ENCODE measurements around the gene PLCB4. TPM values are rescaled to one million over a fixed set of nuclear protein-coding genes. Genes with fewer than 3 reads are reported as not detected.

Gene PLCB4
- total RNA-seq, 2 donors from 2014 or later: not detected

- Mint-ChIP-seq H3K4me3 (no peak overlapping the region), H3K4me1 (ENCODE audit: low read depth in 2 of 2) (no peaks in the 10 kb centered on the region), H3K36me3 (no peaks in the 10 kb centered on the region), H3K27me3 (no peaks in the 10 kb centered on the region), H3K27ac (no peak overlapping the region), H3K9me3 (peaks cover 4% of the 10 kb centered on the region)
- ATAC-seq (no peak), DNase-seq (ENCODE audit: low spot score) (no peak)
Measured at GRCh38 chr20:9223296-9223695, 154.4 kb downstream of the PLCB4 start.

DNA sequence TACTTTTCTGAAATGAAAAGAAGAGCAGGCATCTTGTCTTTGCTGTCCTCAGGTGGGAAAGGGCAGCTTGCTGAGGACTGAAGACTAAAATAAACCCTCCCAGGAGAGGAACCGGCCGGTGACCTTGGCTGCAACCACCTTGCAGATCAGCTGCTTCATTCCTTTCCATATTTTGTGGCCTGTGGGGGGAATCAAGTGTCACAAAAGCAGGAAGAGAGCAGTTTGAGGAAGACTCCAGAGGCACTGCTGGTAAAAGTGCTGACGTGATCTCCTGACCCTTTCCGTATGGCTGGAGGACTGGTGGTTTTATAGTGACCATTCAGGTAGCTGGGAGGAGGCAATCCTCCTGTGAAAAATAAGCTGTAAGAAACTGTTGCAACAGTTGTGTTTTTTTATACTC lies 157.0 kb downstream of the PLCB4 start:
- Mint-ChIP-seq H3K4me3 (no peak overlapping the region), H3K36me3 (no peaks in the 10 kb centered on the region), H3K4me1 (ENCODE audit: low read depth in 2 of 2) (no peaks in the 10 kb centered on the region), H3K27me3 (no peaks in the 10 kb centered on the region), H3K27ac (no peak overlapping the region), H3K9me3 (peaks cover 8% of the 10 kb centered on the region)
- ATAC-seq (no peak), DNase-seq (ENCODE audit: low spot score) (no peak)

GRCh38 chr20:9227896-9228615 lies 159.2 kb downstream of the PLCB4 start:
- no peak for ATAC-seq
- Mint-ChIP-seq H3K27ac (no peak overlapping the region), H3K9me3 (peaks cover 8% of the 10 kb centered on the region), H3K4me1 (ENCODE audit: low read depth in 2 of 2) (no peaks in the 10 kb centered on the region), H3K4me3 (no peak overlapping the region), H3K36me3 (no peaks in the 10 kb centered on the region), H3K27me3 (no peaks in the 10 kb centered on the region)
- no peak for DNase-seq (ENCODE audit: low spot score)

DNA sequence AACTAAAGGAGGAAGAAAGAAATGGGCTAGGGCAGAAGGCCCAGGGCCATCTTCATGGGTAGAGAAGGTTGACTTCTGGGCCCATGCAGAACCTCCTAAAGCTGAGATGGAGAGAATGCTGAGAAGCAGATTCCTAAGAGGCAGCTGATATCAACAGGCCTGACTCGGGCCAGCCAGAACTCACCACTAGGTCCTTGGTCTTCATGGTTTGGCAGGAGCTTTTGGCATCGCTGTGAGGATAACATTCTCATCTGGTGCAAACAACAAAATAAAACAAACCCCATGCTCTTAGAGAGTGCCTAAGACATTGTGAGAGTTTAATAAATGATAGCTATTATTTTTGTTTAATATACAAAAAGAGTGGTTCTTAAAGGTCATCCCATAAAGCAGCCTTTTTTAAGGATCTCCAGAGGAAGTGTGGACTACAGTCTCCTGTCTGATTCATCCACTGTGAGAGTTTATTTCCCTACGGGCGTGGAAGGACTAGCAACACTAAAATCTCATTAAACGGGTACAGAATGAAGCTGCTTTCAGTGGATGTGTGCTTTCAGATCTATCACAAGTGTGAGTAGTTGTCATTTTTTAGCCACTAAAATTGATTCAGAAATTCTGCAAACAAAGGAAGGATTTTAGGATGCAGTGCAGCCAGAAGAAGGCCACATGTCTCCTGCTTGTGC lies 160.0 kb downstream of the PLCB4 start:
- H3K27ac Mint-ChIP-seq: no peak overlapping the region
- DNase-seq (ENCODE audit: low spot score): no peak
- no peaks in the 10 kb centered on the region for H3K36me3 Mint-ChIP-seq
- no peaks in the 10 kb centered on the region for H3K27me3 Mint-ChIP-seq
- no peaks in the 10 kb centered on the region for H3K4me1 Mint-ChIP-seq (ENCODE audit: low read depth in 2 of 2)
- no peak overlapping the region for H3K4me3 Mint-ChIP-seq
- no peak for ATAC-seq
- H3K9me3 Mint-ChIP-seq: peaks cover 8% of the 10 kb centered on the region

GRCh38 chr20:9230406-9230805 lies 161.5 kb downstream of the PLCB4 start:
- no peak for ATAC-seq
- DNase-seq (ENCODE audit: low spot score): no peak

DNA sequence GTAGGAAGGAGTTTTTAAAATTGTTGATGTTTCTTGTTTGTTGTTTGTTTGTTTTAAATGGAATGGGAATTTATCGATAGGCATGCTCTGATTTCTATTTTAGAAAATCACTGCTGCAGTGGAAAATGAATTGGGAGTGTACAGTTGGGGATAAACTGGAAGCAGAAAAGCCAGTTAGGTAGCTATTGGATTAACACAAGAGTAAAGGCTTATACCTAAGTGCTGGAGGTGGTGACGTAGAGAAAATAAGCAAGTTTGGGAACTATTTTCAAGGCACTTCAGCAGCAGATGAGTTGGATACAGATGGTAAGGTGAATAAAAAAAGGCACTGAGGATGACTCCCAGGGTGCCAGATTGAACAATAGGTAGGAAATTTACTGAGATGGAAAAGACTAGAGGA lies 164.9 kb downstream of the PLCB4 start:
- H3K27me3 Mint-ChIP-seq: no peaks in the 10 kb centered on the region
- H3K27ac Mint-ChIP-seq: no peak overlapping the region
- H3K4me1 Mint-ChIP-seq (ENCODE audit: low read depth in 2 of 2): no peaks in the 10 kb centered on the region
- H3K9me3 Mint-ChIP-seq: no peaks in the 10 kb centered on the region
- H3K36me3 Mint-ChIP-seq: no peaks in the 10 kb centered on the region
- H3K4me3 Mint-ChIP-seq: no peak overlapping the region
- DNase-seq (ENCODE audit: low spot score) (no peak), ATAC-seq (no peak)

More at GRCh38 chr20:9230406-9230805, 161.5 kb downstream of the PLCB4 start:
- H3K4me1 Mint-ChIP-seq (ENCODE audit: low read depth in 2 of 2): no peaks in the 10 kb centered on the region
- no peak overlapping the region for H3K27ac Mint-ChIP-seq
- no peak overlapping the region for H3K4me3 Mint-ChIP-seq
- no peaks in the 10 kb centered on the region for H3K27me3 Mint-ChIP-seq
- H3K36me3 Mint-ChIP-seq: no peaks in the 10 kb centered on the region
- H3K9me3 Mint-ChIP-seq: peaks cover 3% of the 10 kb centered on the region

DNA sequence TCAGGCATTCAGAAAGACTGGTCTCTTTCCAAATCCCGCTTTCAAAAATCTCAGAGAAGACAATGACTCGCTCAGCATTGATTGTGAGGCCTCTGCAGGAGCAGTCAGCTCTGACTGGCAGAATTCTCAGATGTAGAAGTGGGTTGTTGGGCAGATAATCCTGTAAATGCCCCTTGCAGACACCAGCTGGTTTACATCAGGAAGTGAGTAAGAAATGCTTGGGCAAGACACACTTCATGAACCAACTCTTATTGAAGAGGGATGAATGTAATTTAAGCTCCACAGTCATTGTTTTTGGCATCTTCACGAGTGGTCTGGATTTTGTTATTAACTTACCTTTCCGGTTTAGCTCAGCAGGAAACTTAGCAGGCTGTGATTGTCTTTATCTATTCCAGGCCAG lies 166.6 kb downstream of the PLCB4 start:
- no peak for ATAC-seq
- no peak overlapping the region for H3K4me3 Mint-ChIP-seq

DNA sequence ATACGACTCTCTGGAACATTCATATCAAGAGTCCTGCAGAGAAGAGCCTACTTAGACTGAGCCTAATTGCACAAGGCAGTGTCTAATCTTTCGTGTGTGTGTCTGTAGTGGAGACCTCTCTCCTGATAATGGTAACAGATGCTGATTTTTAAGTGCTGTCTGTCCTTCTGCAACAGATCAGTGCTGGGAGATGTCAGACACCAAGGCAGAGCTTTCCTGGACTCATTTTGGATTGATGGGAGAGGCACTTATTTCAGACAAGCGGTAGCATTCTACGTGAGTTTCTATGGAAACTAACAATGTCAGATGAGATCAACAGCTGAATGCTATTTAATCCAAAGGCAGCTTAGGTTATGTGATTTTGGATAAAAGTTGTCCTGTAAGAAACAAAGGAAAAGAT lies 167.6 kb downstream of the PLCB4 start:
- DNase-seq (ENCODE audit: low spot score) (no peak), ATAC-seq (no peak)
- Mint-ChIP-seq H3K36me3 (no peaks in the 10 kb centered on the region), H3K4me3 (no peak overlapping the region), H3K4me1 (ENCODE audit: low read depth in 2 of 2) (no peaks in the 10 kb centered on the region), H3K27me3 (no peaks in the 10 kb centered on the region), H3K9me3 (peaks cover 3% of the 10 kb centered on the region), H3K27ac (no peak overlapping the region)

More for the DNA sequence above, 166.6 kb downstream of the PLCB4 start:
- no peak for DNase-seq (ENCODE audit: low spot score)
- Mint-ChIP-seq H3K9me3 (peaks cover 3% of the 10 kb centered on the region), H3K4me1 (ENCODE audit: low read depth in 2 of 2) (no peaks in the 10 kb centered on the region), H3K36me3 (no peaks in the 10 kb centered on the region), H3K27me3 (no peaks in the 10 kb centered on the region), H3K27ac (no peak overlapping the region)

- H3K9me3 Mint-ChIP-seq: peaks cover 3% of the 10 kb centered on the region
- no peaks in the 10 kb centered on the region for H3K36me3 Mint-ChIP-seq
- no peaks in the 10 kb centered on the region for H3K4me1 Mint-ChIP-seq (ENCODE audit: low read depth in 2 of 2)
- H3K27ac Mint-ChIP-seq: no peak overlapping the region
- H3K27me3 Mint-ChIP-seq: no peaks in the 10 kb centered on the region
- DNase-seq (ENCODE audit: low spot score) (no peak), ATAC-seq (no peak)
- no peak overlapping the region for H3K4me3 Mint-ChIP-seq
Measured at GRCh38 chr20:9241232-9241692, 172.4 kb downstream of the PLCB4 start.

- no peak for ATAC-seq
- peaks cover 3% of the 10 kb centered on the region for H3K9me3 Mint-ChIP-seq
- H3K27me3 Mint-ChIP-seq: no peaks in the 10 kb centered on the region
- DNase-seq (ENCODE audit: low spot score): no peak
- no peak overlapping the region for H3K27ac Mint-ChIP-seq
- H3K4me3 Mint-ChIP-seq: no peak overlapping the region
- no peaks in the 10 kb centered on the region for H3K4me1 Mint-ChIP-seq (ENCODE audit: low read depth in 2 of 2)
- H3K36me3 Mint-ChIP-seq: no peaks in the 10 kb centered on the region
Measured at GRCh38 chr20:9241721-9242427, 173.0 kb downstream of the PLCB4 start.

DNA sequence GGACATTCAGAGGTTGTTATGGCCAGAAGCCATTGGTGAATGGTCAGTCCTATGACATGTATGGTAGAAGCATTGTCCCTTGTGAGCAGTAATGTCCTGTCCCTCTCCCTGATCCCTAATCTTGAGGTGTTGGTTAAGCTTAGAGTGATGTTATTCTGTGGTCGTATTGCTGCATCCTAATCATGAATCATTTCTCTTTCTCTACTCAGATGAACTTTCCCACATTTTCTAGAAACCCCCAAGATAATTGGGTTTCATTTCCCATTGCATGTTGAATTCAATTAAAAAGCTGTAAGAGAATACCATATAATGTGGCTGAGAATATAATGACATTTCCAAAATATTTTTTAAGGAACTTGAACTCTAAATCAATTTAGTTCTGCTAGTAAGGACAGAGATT lies 175.1 kb downstream of the PLCB4 start:
- H3K9me3 Mint-ChIP-seq: peaks cover 3% of the 10 kb centered on the region
- H3K27me3 Mint-ChIP-seq: no peaks in the 10 kb centered on the region
- ATAC-seq: no peak
- no peak for DNase-seq (ENCODE audit: low spot score)
- no peaks in the 10 kb centered on the region for H3K36me3 Mint-ChIP-seq
- no peak overlapping the region for H3K4me3 Mint-ChIP-seq
- H3K4me1 Mint-ChIP-seq (ENCODE audit: low read depth in 2 of 2): no peaks in the 10 kb centered on the region
- no peak overlapping the region for H3K27ac Mint-ChIP-seq

- Mint-ChIP-seq H3K9me3 (no peaks in the 10 kb centered on the region), H3K4me1 (ENCODE audit: low read depth in 2 of 2) (no peaks in the 10 kb centered on the region), H3K27me3 (no peaks in the 10 kb centered on the region), H3K27ac (no peak overlapping the region), H3K4me3 (no peak overlapping the region), H3K36me3 (no peaks in the 10 kb centered on the region)
- ATAC-seq (no peak), DNase-seq (ENCODE audit: low spot score) (no peak)
Measured at GRCh38 chr20:9244811-9245210, 175.9 kb downstream of the PLCB4 start.

GRCh38 chr20:9246731-9247130 lies 177.8 kb downstream of the PLCB4 start:
- H3K4me1 Mint-ChIP-seq (ENCODE audit: low read depth in 2 of 2): no peaks in the 10 kb centered on the region

DNA sequence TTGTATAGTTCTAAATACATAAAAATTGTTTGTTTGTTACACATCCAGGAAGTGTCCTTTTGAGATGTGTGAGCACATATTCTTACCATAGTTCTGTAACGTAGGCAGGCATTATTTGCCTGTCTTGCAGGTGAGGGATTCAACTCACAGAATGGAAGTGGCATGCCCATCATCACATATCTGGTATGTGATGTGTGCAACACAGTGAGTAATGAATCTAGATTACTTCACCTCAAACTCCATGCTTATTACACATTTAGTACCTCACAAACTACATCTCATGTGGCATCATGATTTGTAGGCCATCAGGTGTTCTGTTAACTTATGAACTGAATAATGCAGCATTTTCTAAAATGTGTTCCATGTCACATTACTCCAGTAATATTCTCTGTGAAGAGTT lies 181.6 kb downstream of the PLCB4 start:
- no peaks in the 10 kb centered on the region for H3K27me3 Mint-ChIP-seq
- no peaks in the 10 kb centered on the region for H3K36me3 Mint-ChIP-seq
- no peak overlapping the region for H3K27ac Mint-ChIP-seq
- H3K9me3 Mint-ChIP-seq: no peaks in the 10 kb centered on the region
- no peak overlapping the region for H3K4me3 Mint-ChIP-seq
- ATAC-seq (no peak), DNase-seq (ENCODE audit: low spot score) (no peak)
- H3K4me1 Mint-ChIP-seq (ENCODE audit: low read depth in 2 of 2): no peaks in the 10 kb centered on the region

More at GRCh38 chr20:9246731-9247130, 177.8 kb downstream of the PLCB4 start:
- DNase-seq (ENCODE audit: low spot score) (no peak), ATAC-seq (no peak)
- Mint-ChIP-seq H3K36me3 (no peaks in the 10 kb centered on the region), H3K4me3 (no peak overlapping the region), H3K27me3 (no peaks in the 10 kb centered on the region), H3K27ac (no peak overlapping the region), H3K9me3 (no peaks in the 10 kb centered on the region)

All from natural killer cell treated with Interleukin-12 subunit alpha and Interleukin-12 subunit beta and Interleukin-15 and Interleukin-18, amount 100 ng/mL, for 72 hours (primary cell).